ENCODE results near the gene CD22. TPM values are rescaled to one million over a fixed set of nuclear protein-coding genes. Genes with fewer than 3 reads are reported as not detected.

Gene CD22
- total RNA-seq, 1 experiment from 2014 or later = not detected

- Histone ChIP-seq H3K9me3 (no peaks in the 10 kb centered on the region), H3K4me3 (no peak overlapping the region), H3K27me3 (peaks cover 6% of the 10 kb centered on the region; the same call in 1 of the 2 replicates), H3K36me3 (no peaks in the 10 kb centered on the region)
- DNase-seq = no peak
Measured at GRCh38 chr19:35321291-35321690, 7.7 kb upstream of the CD22 start.

DNA sequence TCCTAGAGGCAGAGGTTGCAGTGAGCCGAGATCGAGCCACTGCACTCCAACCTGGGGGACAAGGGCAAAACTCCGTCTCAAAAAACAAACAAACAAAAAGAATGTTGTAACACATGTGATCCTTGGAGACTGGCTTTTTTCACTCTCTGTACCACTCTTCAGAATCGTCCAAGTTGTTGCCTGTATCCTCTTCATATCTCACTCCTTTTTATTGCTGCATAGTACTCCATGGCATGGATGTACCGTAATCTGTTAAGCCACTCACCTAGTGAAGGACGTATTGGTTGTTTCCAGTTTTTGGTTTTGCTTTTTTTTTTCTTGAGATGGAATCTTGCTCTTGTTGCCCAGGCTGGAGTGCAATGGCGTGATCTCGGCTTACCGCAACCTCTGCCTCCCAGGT lies 7.0 kb upstream of the CD22 start:
- peaks cover 10% of the 10 kb centered on the region for H3K27me3 ChIP-seq

DNA sequence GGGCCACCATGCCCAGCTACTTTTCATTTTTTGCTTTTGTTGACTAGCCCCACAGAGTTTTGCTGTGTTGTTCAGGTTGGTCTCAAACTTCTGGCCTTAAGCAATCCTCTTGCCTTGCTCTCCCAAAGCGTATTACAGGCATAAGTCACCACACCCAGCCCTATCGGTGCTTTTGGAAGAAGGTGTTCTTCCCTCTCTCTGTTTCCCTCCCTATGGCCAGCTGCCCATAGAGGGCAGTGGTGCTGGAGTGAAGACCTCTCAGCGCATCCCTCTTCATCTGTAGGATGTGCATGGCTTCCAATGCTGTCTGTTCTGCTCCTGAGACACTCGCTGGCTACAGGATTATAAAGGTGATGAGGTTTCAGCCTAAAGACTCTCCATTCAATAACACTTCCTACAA lies 1.3 kb upstream of the CD22 start:
- no peak for DNase-seq
- H3K9me3 ChIP-seq = no peaks in the 10 kb centered on the region

More for the DNA sequence above, 7.0 kb upstream of the CD22 start:
- DNase-seq = no peak
- H3K9me3 ChIP-seq = no peaks in the 10 kb centered on the region
- H3K4me3 ChIP-seq = no peak overlapping the region
- H3K36me3 ChIP-seq = no peaks in the 10 kb centered on the region

DNA sequence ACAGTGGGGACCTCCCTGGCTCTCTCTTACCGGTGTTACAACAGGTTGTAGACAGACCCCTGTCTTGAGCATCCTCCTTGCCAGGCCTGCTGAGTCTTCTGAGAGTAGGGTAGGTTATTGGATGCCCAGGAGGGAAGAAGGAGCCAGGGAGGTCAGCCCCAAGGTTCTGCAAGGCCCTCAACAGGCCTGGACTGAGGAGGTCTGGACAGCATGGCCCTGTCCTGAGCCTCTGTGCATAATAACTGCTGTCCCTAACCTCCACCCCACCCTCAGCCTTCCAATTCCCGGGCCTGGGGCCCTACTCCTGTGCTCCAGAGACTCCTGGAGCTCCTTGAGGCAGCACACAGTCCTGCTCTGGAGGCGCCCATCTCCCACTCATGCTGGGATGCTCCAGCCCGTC lies 336 bp downstream of the CD22 start:
- no peaks in the 10 kb centered on the region for H3K36me3 ChIP-seq
- H3K4me3 ChIP-seq = no peak overlapping the region
- H3K9me3 ChIP-seq = no peaks in the 10 kb centered on the region
- H3K27me3 ChIP-seq = peaks cover 4% of the 10 kb centered on the region
- DNase-seq = no peak

More for the DNA sequence above, 1.3 kb upstream of the CD22 start:
- Histone ChIP-seq H3K27me3 (peaks cover 7% of the 10 kb centered on the region), H3K36me3 (no peaks in the 10 kb centered on the region), H3K4me3 (no peak overlapping the region)

DNA sequence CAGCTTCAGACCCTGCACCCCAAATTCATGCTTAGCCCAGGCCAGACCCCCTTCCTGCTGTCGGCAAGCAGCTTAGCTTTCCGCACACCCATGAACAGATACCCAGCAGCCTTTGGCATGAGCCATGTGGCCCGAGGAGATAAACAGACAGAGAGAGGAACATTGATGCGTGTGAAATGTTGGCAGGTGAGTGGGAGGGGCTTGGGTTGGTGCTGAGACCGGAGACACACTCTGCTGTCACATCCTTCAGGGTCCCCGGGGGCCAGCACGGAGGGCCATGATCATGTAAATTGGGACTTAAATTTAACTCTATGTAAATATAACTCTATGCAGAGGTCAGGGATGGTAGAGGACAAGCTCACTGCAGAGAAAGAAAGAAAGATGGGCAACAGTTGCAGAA lies 1.5 kb downstream of the CD22 start:
- H3K36me3 ChIP-seq = no peaks in the 10 kb centered on the region
- no peaks in the 10 kb centered on the region for H3K9me3 ChIP-seq
- peaks cover 3% of the 10 kb centered on the region for H3K27me3 ChIP-seq
- no peak overlapping the region for H3K4me3 ChIP-seq
- DNase-seq = no peak

DNA sequence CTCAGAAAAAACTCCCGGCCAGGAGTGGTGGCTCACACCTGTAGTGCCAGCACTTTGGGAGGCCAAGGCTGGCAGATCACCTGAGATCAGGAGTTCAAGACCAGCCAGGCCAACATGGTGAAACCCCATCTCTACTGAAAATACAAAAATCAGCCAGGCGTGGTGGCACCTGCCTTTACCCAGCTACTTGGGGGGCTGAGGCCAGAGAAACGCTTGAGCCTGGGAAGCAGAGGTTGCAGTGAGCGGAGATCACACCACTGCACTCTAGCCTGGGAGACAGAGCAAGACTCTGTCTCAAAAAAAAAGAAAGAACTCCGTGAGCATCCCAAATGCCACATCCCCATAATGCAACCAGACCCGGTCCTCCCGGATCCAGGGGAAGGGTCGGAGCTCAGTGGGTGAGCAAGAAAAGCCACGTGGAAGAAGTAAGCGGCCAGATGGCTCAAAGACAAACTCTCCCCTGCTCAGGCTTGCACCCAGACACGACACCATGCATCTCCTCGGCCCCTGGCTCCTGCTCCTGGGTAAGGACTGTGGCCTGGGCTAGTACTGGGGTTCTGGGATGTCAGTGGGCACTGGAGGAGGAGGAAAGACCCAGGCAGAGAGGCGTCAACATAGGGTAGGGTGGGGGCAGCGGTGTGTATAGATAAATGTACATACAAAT lies 2.7 kb downstream of the CD22 start:
- no peak overlapping the region for H3K4me3 ChIP-seq
- H3K27me3 ChIP-seq = no peaks in the 10 kb centered on the region; the same call in none of the 2 replicates
- no peak for DNase-seq
- H3K36me3 ChIP-seq = no peaks in the 10 kb centered on the region
- no peaks in the 10 kb centered on the region for H3K9me3 ChIP-seq

- Histone ChIP-seq H3K4me3 (no peak overlapping the region), H3K27me3 (no peaks in the 10 kb centered on the region; the same call in 1 of the 2 replicates), H3K9me3 (no peaks in the 10 kb centered on the region), H3K36me3 (no peaks in the 10 kb centered on the region)
- no peak for DNase-seq
Measured at GRCh38 chr19:35332817-35333216, 3.8 kb downstream of the CD22 start.

DNA sequence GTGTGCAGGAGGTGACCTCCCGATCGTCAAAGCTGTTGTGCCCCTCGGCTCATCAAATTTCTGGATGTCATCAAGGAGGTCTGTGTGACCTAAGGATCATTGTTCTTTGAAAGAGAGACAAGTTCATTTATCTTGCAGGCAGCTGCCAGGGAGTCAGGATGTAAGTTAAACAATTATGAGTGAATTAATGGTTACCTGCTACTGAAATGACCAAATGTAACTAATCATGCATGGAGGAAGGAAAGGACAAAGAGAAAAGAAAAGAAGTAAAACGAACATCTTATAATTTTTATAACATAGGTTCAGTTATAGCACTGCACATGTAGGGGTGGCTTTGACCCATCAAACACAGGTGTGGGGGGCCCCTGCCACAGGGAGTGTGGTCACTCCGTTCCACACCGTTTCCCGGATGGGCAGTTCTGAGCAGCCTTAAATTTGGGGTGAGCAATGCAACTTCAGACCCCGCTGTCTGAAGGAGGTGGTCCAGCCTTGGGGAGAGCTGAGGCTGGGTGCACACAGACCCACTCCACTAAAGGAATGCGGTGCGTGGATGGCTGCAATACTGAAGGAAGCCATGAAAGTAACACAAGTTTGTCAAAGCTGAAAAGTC lies 5.3 kb downstream of the CD22 start:
- Histone ChIP-seq H3K9me3 (no peaks in the 10 kb centered on the region), H3K4me3 (no peak overlapping the region), H3K36me3 (no peaks in the 10 kb centered on the region), H3K27me3 (no peaks in the 10 kb centered on the region; the same call in 1 of the 2 replicates)
- DNase-seq = no peak

DNA sequence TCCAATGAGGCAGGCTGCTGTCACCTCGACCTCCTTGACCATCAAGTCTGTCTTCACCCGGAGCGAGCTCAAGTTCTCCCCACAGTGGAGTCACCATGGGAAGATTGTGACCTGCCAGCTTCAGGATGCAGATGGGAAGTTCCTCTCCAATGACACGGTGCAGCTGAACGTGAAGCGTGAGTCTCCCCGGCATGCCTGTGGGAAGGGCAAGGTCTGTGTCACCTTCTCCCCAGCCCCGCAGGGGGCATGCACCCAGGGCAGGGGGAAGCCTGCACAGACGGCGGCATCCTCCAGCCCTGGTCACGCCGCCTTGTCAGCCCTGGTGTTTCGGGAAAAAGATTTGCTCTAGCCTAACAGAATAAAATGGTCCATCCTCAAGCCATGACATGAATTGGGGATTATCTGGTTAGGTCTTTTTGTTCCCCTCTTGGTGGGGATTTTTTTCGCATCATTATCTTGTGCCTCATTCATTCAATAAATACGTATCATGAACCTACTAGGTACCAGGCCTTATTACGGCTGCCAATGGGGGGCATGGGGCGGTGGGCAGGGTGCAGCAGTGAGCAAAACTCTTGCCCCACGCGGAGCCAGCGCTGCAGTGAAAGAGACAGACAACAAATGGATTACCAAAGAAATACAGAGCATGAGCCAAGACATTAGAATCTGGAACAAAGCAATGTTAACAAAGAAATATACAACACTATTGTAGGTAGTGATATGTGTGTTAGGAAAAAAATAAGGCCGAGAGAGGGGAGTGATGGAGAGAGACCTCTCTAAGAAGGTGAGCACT lies 7.4 kb downstream of the CD22 start:
- DNase-seq = no peak
- no peaks in the 10 kb centered on the region for H3K9me3 ChIP-seq
- no peak overlapping the region for H3K4me3 ChIP-seq
- no peaks in the 10 kb centered on the region for H3K27me3 ChIP-seq
- H3K36me3 ChIP-seq = no peaks in the 10 kb centered on the region

GRCh38 chr19:35337097-35337983 lies 8.4 kb downstream of the CD22 start:
- no peak for DNase-seq
- Histone ChIP-seq H3K9me3 (no peaks in the 10 kb centered on the region), H3K4me3 (no peak overlapping the region), H3K36me3 (no peaks in the 10 kb centered on the region), H3K27me3 (no peaks in the 10 kb centered on the region)

GRCh38 chr19:35337984-35338296 lies 9.0 kb downstream of the CD22 start:
- no peak for DNase-seq
- no peaks in the 10 kb centered on the region for H3K27me3 ChIP-seq
- no peaks in the 10 kb centered on the region for H3K36me3 ChIP-seq
- H3K4me3 ChIP-seq = no peak overlapping the region
- no peaks in the 10 kb centered on the region for H3K9me3 ChIP-seq

GRCh38 chr19:35340431-35340830 lies 11.4 kb downstream of the CD22 start:
- no peaks in the 10 kb centered on the region for H3K9me3 ChIP-seq
- peaks cover 3% of the 10 kb centered on the region; the same call in 1 of the 2 replicates for H3K27me3 ChIP-seq
- H3K36me3 ChIP-seq = no peaks in the 10 kb centered on the region
- no peak overlapping the region for H3K4me3 ChIP-seq
- no peak for DNase-seq

GRCh38 chr19:35341006-35341405 lies 12.0 kb downstream of the CD22 start:
- Histone ChIP-seq H3K9me3 (no peaks in the 10 kb centered on the region), H3K27me3 (peaks cover 8% of the 10 kb centered on the region; the same call in 1 of the 2 replicates), H3K4me3 (no peak overlapping the region), H3K36me3 (no peaks in the 10 kb centered on the region)
- no peak for DNase-seq

- Histone ChIP-seq H3K36me3 (no peaks in the 10 kb centered on the region), H3K4me3 (no peak overlapping the region), H3K9me3 (no peaks in the 10 kb centered on the region), H3K27me3 (peaks cover 13% of the 10 kb centered on the region; the same call in 1 of the 2 replicates)
- no peak for DNase-seq
Measured at GRCh38 chr19:35341565-35342225, 12.7 kb downstream of the CD22 start.

DNA sequence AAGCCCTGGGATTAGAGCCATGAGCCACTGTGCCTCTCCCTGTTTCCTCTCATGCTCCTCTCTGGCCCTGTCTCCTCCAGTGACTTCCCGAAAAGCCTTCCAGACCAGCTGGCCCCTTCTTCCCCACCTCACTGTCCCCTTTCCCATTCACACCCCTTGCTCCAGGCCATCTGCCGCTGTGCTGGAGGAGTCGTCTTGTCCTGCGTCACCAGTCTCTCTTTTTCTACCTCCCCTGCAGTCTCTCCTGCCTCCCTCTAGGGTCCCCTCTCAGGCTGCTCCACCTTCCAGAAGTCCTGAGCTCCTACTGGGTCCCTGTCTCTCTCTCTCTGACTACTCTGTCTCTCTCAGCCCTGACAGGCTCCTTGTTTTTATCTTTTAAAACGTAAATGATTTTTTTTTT lies 13.4 kb downstream of the CD22 start:
- H3K36me3 ChIP-seq = no peaks in the 10 kb centered on the region
- no peak overlapping the region for H3K4me3 ChIP-seq
- no peak for DNase-seq
- H3K27me3 ChIP-seq = peaks cover 15% of the 10 kb centered on the region
- H3K9me3 ChIP-seq = no peaks in the 10 kb centered on the region

GRCh38 chr19:35344511-35345031 lies 15.6 kb downstream of the CD22 start:
- H3K27me3 ChIP-seq = peaks cover 20% of the 10 kb centered on the region
- H3K9me3 ChIP-seq = no peaks in the 10 kb centered on the region
- H3K4me3 ChIP-seq = no peak overlapping the region
- DNase-seq = no peak
- H3K36me3 ChIP-seq = no peaks in the 10 kb centered on the region

Data from MG63 (cell line).